NT2/D1 (cell line): ENCODE results near the gene PGM2L1.

Experiments used
- SUZ12 ChIP-seq: IDR thresholded peaks from 2 replicates; pipeline ENCODE4 v1.6.1; 2011; ENCODE audit not compliant: insufficient read length, insufficient read depth; ENCODE audit errors: extremely low read depth
- YY1 ChIP-seq: IDR thresholded peaks from 2 replicates; pipeline ENCODE4 v1.6.1; 2011; ENCODE audit not compliant: insufficient read length, insufficient read depth

- TF ChIP-seq SUZ12 (no peak), YY1 (no peak)
These were observed 114.6 kb downstream of the PGM2L1 start for GRCh38 chr11:74283580-74284180.
